Dedifferentiated amniotic fluid mesenchymal stem cell (primary cell): ENCODE results near the gene RTP4.
"Not testable (repeated sequence)": the region's sequence is repeated elsewhere in the genome, so short reads cannot be mapped to it uniquely, and the experiment has no call there.

Experiments
- DNase-seq: peaks from one replicate; pipeline ENCODE4 v3.0.0-alpha.2; 2016; ENCODE audit errors: extremely low spot score

Gene RTP4

GRCh38 chr3:187369089-187369447, 883 bp downstream of the RTP4 start:
- DNase-seq, result no peak

GRCh38 chr3:187370051-187370450, 1.9 kb downstream of the RTP4 start:
- no peak for DNase-seq

GRCh38 chr3:187375581-187375980, 7.4 kb downstream of the RTP4 start:
- DNase-seq, result no peak

- no peak for DNase-seq
Measured at GRCh38 chr3:187377842-187378241, 9.7 kb downstream of the RTP4 start.

- no peak for DNase-seq
Measured at GRCh38 chr3:187382609-187383151, 14.5 kb downstream of the RTP4 start.

- no peak for DNase-seq
Measured at GRCh38 chr3:187383246-187383645, 15.1 kb downstream of the RTP4 start.

GRCh38 chr3:187385296-187385695, 17.1 kb downstream of the RTP4 start:
- no peak for DNase-seq

GRCh38 chr3:187396661-187397060, 28.5 kb downstream of the RTP4 start:
- DNase-seq, result no peak

GRCh38 chr3:187398955-187399354, 30.8 kb downstream of the RTP4 start:
- no peak for DNase-seq

GRCh38 chr3:187400756-187401155, 32.6 kb downstream of the RTP4 start:
- no peak for DNase-seq

- no peak for DNase-seq
Measured at GRCh38 chr3:187401856-187402255, 33.7 kb downstream of the RTP4 start.

- peak; percentile 24 for DNase-seq
Measured at GRCh38 chr3:187403768-187404288, 35.6 kb downstream of the RTP4 start.

- DNase-seq, result no peak
Measured at GRCh38 chr3:187406927-187407326, 38.7 kb downstream of the RTP4 start.

GRCh38 chr3:187411991-187412781, 44.0 kb downstream of the RTP4 start:
- not testable (repeated sequence) for DNase-seq
